HEK293T (cell line): Measurements from ENCODE around the gene CNOT2.
"Not testable (repeated sequence)": the region's sequence is repeated elsewhere in the genome, so short reads cannot be mapped to it uniquely, and the experiment has no call there.

Experiments
- CTCF ChIA-PET: fragments of 350-600 bp; formaldehyde crosslinking; extraction: SDS; loops from one replicate; lab custom pipeline; 2021; ENCODE audit warnings: antibody characterized with exemption, inconsistent platforms; lab: Yijun Ruan, JAX
- POLR2A ChIA-PET: fragments of 350-600 bp; formaldehyde crosslinking; extraction: SDS; loops from one replicate; lab custom pipeline; 2020; ENCODE audit warnings: antibody characterized with exemption, inconsistent platforms; lab: Yijun Ruan, JAX
- DNase-seq: peaks from one replicate; pipeline ENCODE4 v3.0.0; 2012; ENCODE audit warnings: mixed read lengths; ENCODE audit errors: extremely low spot score
- ARNT ChIP-seq: fragments of 450-650 bp; IDR thresholded peaks from 2 replicates; pipeline ENCODE4 v1.6.1; 2017; ENCODE audit warnings: mild to moderate bottlenecking
- BHLHE40 ChIP-seq: fragments of 450-650 bp; IDR thresholded peaks from 2 replicates; pipeline ENCODE4 v1.6.1; 2016; ENCODE audit warnings: mild to moderate bottlenecking, moderate library complexity, borderline replicate concordance
- CTBP1 ChIP-seq: fragments of 450-650 bp; IDR thresholded peaks from 2 replicates; pipeline ENCODE4 v1.6.1; 2016; ENCODE audit warnings: borderline replicate concordance
- ELF4 ChIP-seq: fragments of 450-650 bp; IDR thresholded peaks from 2 replicates; pipeline ENCODE4 v1.6.1; 2017; ENCODE audit warnings: antibody characterized with exemption
- FOXA1 ChIP-seq: fragments of 450-650 bp; IDR thresholded peaks from 2 replicates; pipeline ENCODE4 v1.6.1; 2016; ENCODE audit warnings: mild to moderate bottlenecking
- FOXK2 ChIP-seq: fragments of 450-650 bp; IDR thresholded peaks from 2 replicates; pipeline ENCODE4 v1.6.1; 2016; ENCODE audit warnings: mild to moderate bottlenecking
- FOXM1 ChIP-seq: fragments of 450-650 bp; IDR thresholded peaks from 2 replicates; pipeline ENCODE4 v1.6.1; 2017; ENCODE audit warnings: mild to moderate bottlenecking, borderline replicate concordance
- HDGF ChIP-seq: fragments of 450-650 bp; IDR thresholded peaks from 2 replicates; pipeline ENCODE4 v1.6.1; 2017; ENCODE audit warnings: antibody characterized with exemption, borderline replicate concordance
- L3MBTL2 ChIP-seq: fragments of 450-650 bp; conservative IDR thresholded peaks from 2 replicates; pipeline ENCODE4 v1.6.1; 2016; ENCODE audit warnings: mild to moderate bottlenecking
- LEF1 ChIP-seq: fragments of 450-650 bp; IDR thresholded peaks from 2 replicates; pipeline ENCODE4 v1.6.1; 2017; ENCODE audit warnings: mild to moderate bottlenecking, borderline replicate concordance
- NFRKB ChIP-seq: fragments of 450-650 bp; IDR thresholded peaks from 2 replicates; pipeline ENCODE4 v1.6.1; 2016; ENCODE audit warnings: mild to moderate bottlenecking, moderate library complexity
- SP1 ChIP-seq: fragments of 450-650 bp; IDR thresholded peaks from 2 replicates; pipeline ENCODE4 v1.6.1; 2017
- SUZ12 ChIP-seq: fragments of 450-650 bp; IDR thresholded peaks from 2 replicates; pipeline ENCODE4 v1.6.1; 2016; ENCODE audit warnings: mild to moderate bottlenecking
- TARDBP ChIP-seq: fragments of 450-650 bp; IDR thresholded peaks from 2 replicates; pipeline ENCODE4 v1.6.1; 2016
- ZNF384 ChIP-seq: fragments of 450-650 bp; IDR thresholded peaks from 2 replicates; pipeline ENCODE4 v1.6.1; 2016
- TF ChIP-seq, protein P1 (sequence below): fragments of 450-650 bp; IDR thresholded peaks from 2 replicates; pipeline ENCODE4 v1.6.1; 2016

The CNOT2 gene

DNA sequence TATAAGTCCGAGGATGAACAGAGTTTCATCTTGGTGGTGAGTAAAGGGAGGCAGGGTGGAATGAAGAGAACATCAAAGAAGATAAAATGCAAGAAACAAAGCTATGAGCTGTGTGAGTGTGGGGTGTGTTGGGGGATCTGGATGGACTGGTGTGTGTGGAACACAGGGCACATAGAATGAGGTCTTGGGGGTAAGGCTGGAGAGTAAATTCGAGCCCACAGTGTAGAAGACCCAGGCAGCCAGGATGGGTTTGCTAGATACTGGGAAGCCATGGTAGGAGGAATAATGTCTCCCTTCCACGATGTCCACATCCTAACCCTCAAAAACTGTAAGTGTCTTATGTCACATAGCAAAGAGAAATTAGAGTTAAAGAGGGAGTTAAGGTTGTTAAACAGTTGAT, 129.6 kb downstream of the CNOT2 start:
- POLR2A ChIA-PET, result no interaction called here
- TF ChIP-seq SP1 (no peak), SUZ12 (no peak), BHLHE40 (no peak), NFRKB (no peak), ARNT (no peak), ZNF384 (no peak), HDGF (no peak), FOXM1 (no peak), FOXK2 (no peak)
- TF ChIP-seq, protein P1, sequence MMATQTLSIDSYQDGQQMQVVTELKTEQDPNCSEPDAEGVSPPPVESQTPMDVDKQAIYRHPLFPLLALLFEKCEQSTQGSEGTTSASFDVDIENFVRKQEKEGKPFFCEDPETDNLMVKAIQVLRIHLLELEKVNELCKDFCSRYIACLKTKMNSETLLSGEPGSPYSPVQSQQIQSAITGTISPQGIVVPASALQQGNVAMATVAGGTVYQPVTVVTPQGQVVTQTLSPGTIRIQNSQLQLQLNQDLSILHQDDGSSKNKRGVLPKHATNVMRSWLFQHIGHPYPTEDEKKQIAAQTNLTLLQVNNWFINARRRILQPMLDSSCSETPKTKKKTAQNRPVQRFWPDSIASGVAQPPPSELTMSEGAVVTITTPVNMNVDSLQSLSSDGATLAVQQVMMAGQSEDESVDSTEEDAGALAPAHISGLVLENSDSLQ, result no peak
- CTCF ChIA-PET, result no interaction called here
- no peak for DNase-seq

DNA sequence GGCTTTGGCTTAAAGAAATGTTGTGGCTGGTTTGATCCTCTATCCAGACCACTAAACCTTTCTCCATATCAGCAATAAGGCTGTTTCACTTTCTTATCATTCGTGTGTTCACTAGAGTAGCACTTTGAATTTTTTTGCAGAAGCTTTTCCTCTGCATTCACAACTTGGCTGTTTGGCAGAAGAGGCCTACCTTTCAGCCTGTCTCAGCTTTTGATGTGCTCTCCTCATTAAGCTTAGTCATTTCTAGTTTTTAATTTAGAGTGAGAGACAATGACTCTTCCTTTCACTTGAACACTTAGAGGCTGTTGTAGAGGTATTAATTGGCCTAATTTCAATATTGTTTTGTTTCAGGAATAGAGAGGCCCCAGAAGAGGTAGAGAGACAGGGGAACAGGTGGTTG, 136.6 kb downstream of the CNOT2 start:
- POLR2A ChIA-PET, result no interaction called here
- DNase-seq, result no peak
- TF ChIP-seq FOXA1 (no peak), LEF1 (no peak), NFRKB (no peak), ARNT (no peak), TARDBP (no peak), ZNF384 (no peak), SP1 (no peak), BHLHE40 (no peak), CTBP1 (no peak)
- CTCF ChIA-PET, result no interaction called here

DNA sequence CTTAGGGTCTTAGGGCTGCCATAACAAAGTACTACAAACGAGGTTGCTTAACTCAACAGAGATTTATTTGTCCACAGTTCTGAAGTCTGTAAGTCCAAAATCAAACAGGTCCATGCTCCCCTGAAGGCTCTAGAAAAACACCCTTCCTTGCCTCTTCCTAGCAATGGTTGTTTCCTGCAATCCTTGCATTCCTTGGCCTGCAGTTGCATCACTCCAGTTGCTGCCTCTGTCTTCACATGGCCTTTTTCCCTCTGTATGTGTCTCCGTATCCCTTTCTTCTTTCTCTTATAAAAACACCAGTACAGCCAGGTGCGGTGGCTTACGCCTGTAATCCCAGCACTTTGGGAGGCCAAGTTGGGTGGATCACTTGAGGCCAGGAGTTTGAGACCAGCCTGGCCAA, 140.3 kb downstream of the CNOT2 start:
- TF ChIP-seq CTBP1 (no peak), LEF1 (no peak), SUZ12 (no peak), TARDBP (no peak), FOXM1 (no peak), ARNT (no peak), BHLHE40 (no peak), FOXA1 (no peak), FOXK2 (no peak), HDGF (no peak), SP1 (no peak), ELF4 (no peak), NFRKB (no peak)
- TF ChIP-seq, protein P1, result no peak
- no peak for DNase-seq
- ChIA-PET CTCF (no interaction called here), POLR2A (no interaction called here)

DNA sequence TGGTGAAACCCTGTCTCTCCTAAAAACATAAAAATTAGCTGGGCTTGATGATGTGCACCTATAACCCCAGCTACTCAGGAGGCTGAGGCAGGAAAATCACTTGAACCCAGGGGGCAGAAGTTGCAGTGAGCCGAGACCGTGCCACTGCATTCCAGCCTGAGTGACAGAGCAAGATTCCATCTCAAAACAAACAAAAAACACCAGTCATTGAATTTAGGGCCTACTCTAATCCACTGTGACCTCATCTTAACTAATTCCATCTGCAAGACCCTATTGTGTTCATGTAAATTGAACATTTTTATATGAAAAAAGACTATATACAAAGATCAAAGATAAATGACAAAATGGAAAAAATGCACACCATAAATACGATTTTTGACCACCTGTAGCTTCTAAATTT, 140.7 kb downstream of the CNOT2 start:
- no peak for DNase-seq
- TF ChIP-seq, protein P1, result 0 out of 2 replicates have a peak, but pooled peaks have one; percentile 7
- no peak for TF ChIP-seq L3MBTL2
- POLR2A ChIA-PET, result no interaction called here
- CTCF ChIA-PET, result no interaction called here

DNA sequence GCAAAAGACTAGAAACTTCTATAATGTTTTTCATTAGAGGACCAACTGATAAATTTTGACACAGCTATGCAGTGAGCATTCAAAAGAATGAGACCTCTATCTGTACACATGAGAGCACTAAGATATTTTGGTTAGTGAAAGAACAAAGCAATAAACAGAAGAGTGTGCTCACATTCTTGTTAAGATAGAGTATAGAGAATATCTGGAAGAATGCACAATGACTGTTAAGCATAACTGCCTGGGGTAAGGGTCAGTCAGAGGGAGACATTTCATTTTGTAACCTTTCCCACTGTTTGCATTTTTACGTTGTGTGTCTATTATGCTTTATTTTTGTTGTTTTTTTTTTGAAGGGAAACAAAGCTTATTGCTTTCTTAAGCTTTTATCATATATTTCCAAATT, 143.5 kb downstream of the CNOT2 start:
- no peak for DNase-seq
- TF ChIP-seq FOXK2, result no peak
- no peak for TF ChIP-seq CTBP1
- no peak for TF ChIP-seq FOXA1
- no peak for TF ChIP-seq ARNT
- TF ChIP-seq HDGF, result no peak
- no peak for TF ChIP-seq TARDBP
- TF ChIP-seq SP1, result no peak
- no peak for TF ChIP-seq L3MBTL2
- no peak for TF ChIP-seq FOXM1
- TF ChIP-seq SUZ12, result no peak
- TF ChIP-seq LEF1, result no peak
- TF ChIP-seq BHLHE40, result no peak
- TF ChIP-seq ZNF384, result no peak
- no peak for TF ChIP-seq ELF4
- TF ChIP-seq NFRKB, result no peak
- TF ChIP-seq, protein P1, result no peak
- POLR2A ChIA-PET, result no interaction called here
- CTCF ChIA-PET, result no interaction called here

DNA sequence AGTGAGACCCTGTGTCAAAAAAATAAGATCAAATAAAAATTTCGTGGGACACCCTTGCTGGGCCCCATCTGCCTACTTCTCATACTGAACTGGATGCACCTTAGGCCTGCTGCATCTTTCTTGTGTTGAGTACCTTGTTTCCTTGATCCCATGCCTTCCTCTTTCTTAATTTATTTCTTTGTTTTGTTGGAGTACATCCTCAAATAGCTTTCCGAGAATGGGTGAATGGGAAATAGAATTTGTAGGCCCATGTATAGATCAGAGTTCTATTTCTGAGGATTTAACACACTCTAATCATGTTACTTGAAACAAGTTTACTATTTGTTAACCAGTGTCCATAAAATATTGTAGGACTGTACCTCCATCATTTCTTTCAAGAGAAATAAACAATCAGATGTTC, 146.4 kb downstream of the CNOT2 start:
- DNase-seq, result no peak
- CTCF ChIA-PET, result no interaction called here
- POLR2A ChIA-PET, result no interaction called here
- no peak for TF ChIP-seq ZNF384

DNA sequence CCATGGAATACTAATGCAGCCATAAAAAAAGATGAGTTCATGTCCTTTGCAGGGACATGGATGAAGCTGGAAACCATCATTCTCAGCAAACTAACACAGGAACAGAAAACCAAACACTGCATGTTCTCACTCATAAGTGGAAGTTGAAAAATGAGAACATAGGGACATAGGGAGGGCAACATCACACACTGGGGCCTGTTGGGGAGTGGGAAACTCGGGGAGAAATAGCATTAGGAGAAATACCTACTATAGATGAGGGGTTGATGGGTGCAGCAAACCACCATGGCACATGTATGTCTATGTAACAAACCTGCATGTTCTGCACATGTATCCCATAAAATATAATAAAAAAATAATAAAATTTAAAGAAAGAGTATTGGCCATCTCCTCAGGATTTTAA, 149.4 kb downstream of the CNOT2 start:
- DNase-seq, POLR2A ChIA-PET, CTCF ChIA-PET: not testable (repeated sequence)
